ENCODE data around the gene ULK4. TPM values are rescaled to one million over a fixed set of nuclear protein-coding genes. Genes with fewer than 3 reads are reported as not detected.

ULK4 gene
- total RNA-seq, 2 donors from 2014 or later = 11.1 to 17.9 TPM

DNA sequence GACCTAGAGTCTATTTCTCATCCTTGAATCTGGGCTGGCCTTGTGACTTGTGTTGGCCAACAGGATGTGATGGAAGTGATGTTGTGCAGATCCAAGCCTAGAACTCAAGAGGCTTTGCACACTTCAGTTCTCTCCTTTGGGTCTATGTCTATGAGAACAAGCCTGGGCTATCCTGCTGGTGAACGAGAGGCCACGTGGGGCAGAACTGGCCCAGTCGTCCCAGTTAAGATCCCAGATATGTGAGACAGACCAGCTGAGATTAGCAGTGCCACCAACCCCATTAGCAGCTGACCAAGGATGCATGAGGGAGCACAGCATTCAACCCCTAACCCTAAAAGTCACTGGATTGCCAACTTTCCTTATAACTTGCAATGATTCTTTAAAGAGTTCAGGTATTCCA, 662.9 kb downstream of the ULK4 start:
- WGBS, 2 experiments (ENCODE audit: insufficient coverage in 1 of 2, insufficient read length in 1 of 2) = 88 to 100% methylated on average over 3 of the region's 3 CpGs
- Histone ChIP-seq H3K4me3 (ENCODE audit: low read length) (no peak overlapping the region), H3K27me3 (ENCODE audit: control insufficient read depth, insufficient read depth, low read length, poor library complexity, severe bottlenecking) (no peaks in the 10 kb centered on the region), H3K9me3 (ENCODE audit: control insufficient read depth, low read length) (no peaks in the 10 kb centered on the region), H3K9ac (ENCODE audit: extremely low read depth, low read length, poor library complexity, severe bottlenecking) (no peak overlapping the region), H3K36me3 (ENCODE audit: control insufficient read depth, insufficient read depth, low read length) (no peaks in the 10 kb centered on the region), H3K27ac (ENCODE audit: low read depth, low read length) (no peak overlapping the region), H3K4me1 (ENCODE audit: control insufficient read depth, insufficient read depth, low read length) (no peaks in the 10 kb centered on the region)
- DNase-seq = no peak
- H3K36me3 Mint-ChIP-seq (ENCODE audit: low read depth) = no peaks in the 10 kb centered on the region
- no peak overlapping the region for H3K27ac Mint-ChIP-seq
- H3K4me3 Mint-ChIP-seq = no peak overlapping the region
- TF ChIP-seq, protein P1, sequence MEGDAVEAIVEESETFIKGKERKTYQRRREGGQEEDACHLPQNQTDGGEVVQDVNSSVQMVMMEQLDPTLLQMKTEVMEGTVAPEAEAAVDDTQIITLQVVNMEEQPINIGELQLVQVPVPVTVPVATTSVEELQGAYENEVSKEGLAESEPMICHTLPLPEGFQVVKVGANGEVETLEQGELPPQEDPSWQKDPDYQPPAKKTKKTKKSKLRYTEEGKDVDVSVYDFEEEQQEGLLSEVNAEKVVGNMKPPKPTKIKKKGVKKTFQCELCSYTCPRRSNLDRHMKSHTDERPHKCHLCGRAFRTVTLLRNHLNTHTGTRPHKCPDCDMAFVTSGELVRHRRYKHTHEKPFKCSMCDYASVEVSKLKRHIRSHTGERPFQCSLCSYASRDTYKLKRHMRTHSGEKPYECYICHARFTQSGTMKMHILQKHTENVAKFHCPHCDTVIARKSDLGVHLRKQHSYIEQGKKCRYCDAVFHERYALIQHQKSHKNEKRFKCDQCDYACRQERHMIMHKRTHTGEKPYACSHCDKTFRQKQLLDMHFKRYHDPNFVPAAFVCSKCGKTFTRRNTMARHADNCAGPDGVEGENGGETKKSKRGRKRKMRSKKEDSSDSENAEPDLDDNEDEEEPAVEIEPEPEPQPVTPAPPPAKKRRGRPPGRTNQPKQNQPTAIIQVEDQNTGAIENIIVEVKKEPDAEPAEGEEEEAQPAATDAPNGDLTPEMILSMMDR (conservative IDR thresholded peaks at IDR 0.05) = no peak
- peaks cover 2% of the 10 kb centered on the region for H3K4me1 Mint-ChIP-seq
- no peaks in the 10 kb centered on the region for H3K9me3 Mint-ChIP-seq
- no peaks in the 10 kb centered on the region for H3K27me3 Mint-ChIP-seq (ENCODE audit: insufficient read depth)

DNA sequence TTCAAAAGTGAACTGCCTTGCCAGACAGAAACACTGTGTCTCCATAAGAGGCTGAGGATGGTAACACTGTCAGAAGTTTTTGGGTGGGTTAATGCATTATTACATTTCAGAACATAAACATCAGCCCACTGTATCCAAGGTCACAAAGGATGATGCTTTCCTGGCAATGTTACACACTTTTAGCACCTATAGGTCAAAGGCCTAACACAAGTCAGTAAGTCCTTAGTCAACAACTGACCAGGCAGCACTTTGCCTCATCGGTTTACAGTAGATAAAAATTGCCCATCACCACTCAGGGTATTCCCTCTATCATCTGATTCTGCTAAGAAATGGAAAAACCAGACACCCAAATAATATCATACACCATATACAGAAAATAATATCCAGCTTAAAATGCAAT, 664.2 kb downstream of the ULK4 start:
- WGBS, 2 experiments (ENCODE audit: insufficient coverage in 1 of 2, insufficient read length in 1 of 2) = 81% methylated on average over 1 of the region's 1 CpG; no CpG with 5 or more reads in 1 of the 2 experiments
- Mint-ChIP-seq H3K4me1 (peaks cover 6% of the 10 kb centered on the region), H3K36me3 (ENCODE audit: low read depth) (no peaks in the 10 kb centered on the region), H3K9me3 (no peaks in the 10 kb centered on the region), H3K27ac (no peak overlapping the region), H3K4me3 (no peak overlapping the region), H3K27me3 (ENCODE audit: insufficient read depth) (no peaks in the 10 kb centered on the region)
- no peak overlapping the region for H3K4me3 ChIP-seq (ENCODE audit: low read length)
- TF ChIP-seq, protein P1 (conservative IDR thresholded peaks at IDR 0.05) = no peak
- H3K36me3 ChIP-seq (ENCODE audit: control insufficient read depth, insufficient read depth, low read length) = no peaks in the 10 kb centered on the region
- H3K9ac ChIP-seq (ENCODE audit: extremely low read depth, low read length, poor library complexity, severe bottlenecking) = no peak overlapping the region
- H3K4me1 ChIP-seq (ENCODE audit: control insufficient read depth, insufficient read depth, low read length) = no peaks in the 10 kb centered on the region
- no peaks in the 10 kb centered on the region for H3K9me3 ChIP-seq (ENCODE audit: control insufficient read depth, low read length)
- DNase-seq = no peak
- no peaks in the 10 kb centered on the region for H3K27me3 ChIP-seq (ENCODE audit: control insufficient read depth, insufficient read depth, low read length, poor library complexity, severe bottlenecking)
- H3K27ac ChIP-seq (ENCODE audit: low read depth, low read length) = no peak overlapping the region

DNA sequence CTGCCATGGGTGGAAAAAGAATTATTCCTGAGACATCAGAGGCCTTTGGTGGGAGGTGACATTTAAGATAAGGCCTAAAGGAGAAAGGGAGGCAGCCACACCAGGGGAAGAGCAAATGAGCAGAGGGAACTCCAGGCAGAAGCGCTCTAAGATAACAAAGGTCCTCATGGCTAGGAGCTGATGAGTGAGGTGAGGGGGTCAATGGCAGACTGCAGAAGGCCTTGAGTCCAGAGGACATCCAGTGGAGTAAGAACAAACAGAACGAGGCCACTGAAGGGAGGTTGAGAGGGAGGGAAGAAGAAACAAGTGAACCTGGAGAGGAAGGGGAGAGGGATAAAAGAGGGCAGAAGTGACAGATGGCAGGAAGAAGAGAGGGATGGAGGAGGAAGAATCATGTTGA, 665.3 kb downstream of the ULK4 start:
- no peaks in the 10 kb centered on the region for H3K9me3 ChIP-seq (ENCODE audit: control insufficient read depth, low read length)
- H3K4me1 ChIP-seq (ENCODE audit: control insufficient read depth, insufficient read depth, low read length) = no peaks in the 10 kb centered on the region
- TF ChIP-seq, protein P1 (conservative IDR thresholded peaks at IDR 0.05) = no peak
- no peaks in the 10 kb centered on the region for H3K36me3 ChIP-seq (ENCODE audit: control insufficient read depth, insufficient read depth, low read length)
- Mint-ChIP-seq H3K9me3 (no peaks in the 10 kb centered on the region), H3K36me3 (ENCODE audit: low read depth) (no peaks in the 10 kb centered on the region), H3K4me3 (no peak overlapping the region), H3K4me1 (peaks cover 6% of the 10 kb centered on the region), H3K27ac (no peak overlapping the region), H3K27me3 (ENCODE audit: insufficient read depth) (no peaks in the 10 kb centered on the region)
- no peak overlapping the region for H3K4me3 ChIP-seq (ENCODE audit: low read length)
- H3K9ac ChIP-seq (ENCODE audit: extremely low read depth, low read length, poor library complexity, severe bottlenecking) = no peak overlapping the region
- no peak for DNase-seq
- WGBS, 2 experiments (ENCODE audit: insufficient coverage in 1 of 2, insufficient read length in 1 of 2) = 89 to 93% methylated on average over 2 of the region's 2 CpGs
- H3K27ac ChIP-seq (ENCODE audit: low read depth, low read length) = no peak overlapping the region
- H3K27me3 ChIP-seq (ENCODE audit: control insufficient read depth, insufficient read depth, low read length, poor library complexity, severe bottlenecking) = no peaks in the 10 kb centered on the region

Data from endodermal cell (in vitro differentiated cells).